ENCODE measurements around the gene KRT33A. TPM values are rescaled to one million over a fixed set of nuclear protein-coding genes. Genes with fewer than 3 reads are reported as not detected.
"Not testable (repeated sequence)": the region's sequence is repeated elsewhere in the genome, so short reads cannot be mapped to it uniquely, and the experiment has no call there.

Gene KRT33A
- not detected in 2 replicates for total RNA-seq (2014; rRNA removed; shearing (Covaris generic))
- polyA plus RNA-seq (2014; cell fraction: nucleus; rRNA removed), result not detected in 2 replicates

DNA sequence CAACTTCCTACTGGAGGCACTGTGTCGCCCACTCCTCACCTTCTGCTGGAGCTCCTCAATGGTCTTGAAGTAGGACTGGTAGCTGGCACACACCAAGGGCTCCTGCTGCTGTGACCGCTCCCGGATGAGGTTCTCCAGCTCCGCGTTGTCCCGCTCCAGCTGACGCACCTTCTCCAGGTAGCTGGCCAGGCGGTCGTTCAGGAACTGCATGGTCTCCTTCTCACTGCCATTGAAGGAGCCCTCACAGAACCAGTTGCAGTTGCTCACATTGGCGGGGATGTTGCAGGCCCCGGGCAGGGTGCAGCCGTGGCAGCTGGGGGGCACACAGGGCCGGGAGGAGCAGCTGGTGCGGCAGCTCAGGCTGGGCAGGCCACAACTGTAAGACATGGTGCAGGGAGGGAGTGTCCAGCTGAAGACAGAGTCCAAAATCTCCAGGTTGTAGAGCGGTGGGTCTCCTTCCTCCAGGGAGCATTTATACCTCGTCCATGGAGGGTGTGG lies at the start of gene KRT33A:
TSS of gene KRT33A (minus strand) at position 448 of the 498 bp plus-strand sequence. CDS start at position 387, 61 bp downstream.
- not testable (repeated sequence) for DNase-seq (ENCODE audit: extremely low read depth, low read depth)

DNA sequence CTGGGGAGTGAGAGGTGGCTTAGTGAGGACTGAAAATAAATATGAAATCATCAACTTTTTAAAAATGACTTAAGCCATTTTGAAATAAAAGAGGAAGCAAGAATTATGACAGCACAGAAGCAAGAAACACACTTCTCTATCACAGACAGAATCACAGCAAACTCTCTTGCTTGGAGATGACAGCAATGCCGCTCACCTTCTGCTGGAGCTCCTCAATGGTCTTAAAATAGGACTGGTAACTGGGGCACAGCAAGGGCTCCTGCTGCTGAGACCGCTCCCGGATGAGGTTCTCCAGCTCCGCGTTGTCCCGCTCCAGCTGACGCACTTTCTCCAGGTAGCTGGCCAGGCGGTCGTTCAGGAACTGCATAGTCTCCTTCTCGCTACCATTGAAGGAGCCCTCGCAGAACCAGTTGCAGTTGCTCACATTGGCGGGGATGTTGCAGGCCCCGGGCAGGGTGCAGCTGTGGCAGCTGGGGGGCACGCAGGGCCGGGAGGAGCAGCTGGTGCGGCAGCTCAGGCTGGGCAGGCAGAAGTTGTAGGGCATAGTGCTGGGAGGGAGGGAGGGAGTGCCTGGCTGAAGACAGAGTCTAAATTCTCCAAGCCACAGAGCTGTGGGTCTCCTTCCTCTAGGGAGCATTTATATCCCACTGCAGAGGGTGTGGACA lies 46.5 kb upstream of the KRT33A start, which contains the start of gene KRT31:
TSS of gene KRT31 (minus strand) at position 613 of the 665 bp plus-strand sequence. CDS start at position 544, 69 bp downstream.
- no peak for DNase-seq (ENCODE audit: extremely low read depth, low read depth)

- no peak for DNase-seq (ENCODE audit: extremely low read depth, low read depth)
Measured at GRCh38 chr17:41396340-41396739, 45.7 kb upstream of the KRT33A start.

DNA sequence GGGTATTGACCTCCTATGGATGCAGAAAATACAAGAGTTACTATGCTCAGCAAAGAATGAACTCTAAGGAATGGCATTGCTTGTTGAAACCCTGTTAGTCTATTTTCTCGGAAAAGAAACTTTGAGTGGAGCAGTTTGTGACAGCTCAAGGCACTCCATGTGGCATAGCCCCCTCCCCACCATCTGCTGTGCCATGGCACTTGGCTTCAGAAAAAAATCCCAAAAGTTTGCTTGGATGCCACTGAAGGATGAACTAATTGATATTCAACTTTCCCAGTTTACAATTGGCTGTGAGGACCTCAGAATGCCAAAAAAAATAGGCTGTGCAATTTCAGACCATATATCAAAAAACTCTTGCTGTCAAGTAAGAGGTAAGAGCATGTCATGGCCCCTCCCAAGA lies 45.0 kb upstream of the KRT33A start:
- no peak for DNase-seq (ENCODE audit: extremely low read depth, low read depth)

DNA sequence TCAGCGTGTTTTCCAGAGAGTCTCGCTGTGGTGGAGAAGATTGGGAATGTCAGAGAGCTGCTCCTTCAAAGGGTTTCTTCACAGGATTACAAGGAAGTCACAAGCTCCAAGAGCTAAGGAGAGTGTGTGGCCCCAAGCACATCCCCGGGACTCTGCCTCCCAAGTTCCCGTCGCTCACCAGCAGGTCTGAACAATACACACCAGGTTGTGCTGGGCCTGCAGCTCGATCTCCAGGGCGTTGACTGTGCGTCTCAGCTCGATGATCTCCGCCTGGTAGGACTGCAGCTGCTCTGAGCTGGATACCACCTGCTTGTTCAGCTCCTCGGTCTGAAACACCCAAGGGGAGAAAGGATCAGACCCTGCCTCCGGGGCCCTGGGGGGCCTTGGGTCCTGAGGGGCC lies 44.4 kb upstream of the KRT33A start:
- DNase-seq (ENCODE audit: extremely low read depth, low read depth), result not testable (repeated sequence)

DNA sequence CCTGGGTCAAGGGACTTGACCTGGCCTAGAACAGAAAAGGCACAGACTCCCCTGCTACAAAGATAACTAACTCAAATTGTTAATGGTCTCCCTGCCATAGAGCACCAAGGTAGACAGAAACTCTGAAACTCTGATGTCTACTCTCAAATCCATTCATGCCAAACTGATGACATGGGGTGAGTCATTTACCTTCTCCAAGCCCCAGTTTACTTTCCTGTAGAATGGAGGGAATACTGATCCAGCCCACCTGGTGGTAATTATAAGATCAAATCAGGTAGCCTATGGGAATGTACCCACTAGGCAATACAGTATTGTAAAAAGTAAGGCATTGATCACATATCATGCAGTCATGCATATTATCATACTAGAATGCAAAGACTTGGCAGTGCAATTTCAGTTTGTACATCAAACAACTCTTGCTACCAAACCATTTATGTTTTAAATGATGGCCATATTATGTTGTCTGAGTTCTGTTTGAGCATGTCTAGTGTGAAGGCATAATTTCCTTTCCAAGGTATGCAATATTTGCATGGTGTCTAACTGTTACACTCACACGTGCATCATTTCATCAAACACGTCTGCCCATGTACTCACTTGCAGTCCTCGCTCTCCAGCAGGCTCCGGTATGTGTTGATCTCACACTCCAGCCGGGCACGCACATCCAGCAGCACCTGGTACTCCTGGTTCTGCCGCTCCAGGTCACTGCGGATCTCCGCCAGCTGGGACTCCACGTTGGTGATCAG lies 43.8 kb upstream of the KRT33A start:
- DNase-seq (ENCODE audit: extremely low read depth, low read depth), result no peak

- DNase-seq (ENCODE audit: extremely low read depth, low read depth), result no peak
Measured at GRCh38 chr17:41393826-41394225, 43.2 kb upstream of the KRT33A start.

DNA sequence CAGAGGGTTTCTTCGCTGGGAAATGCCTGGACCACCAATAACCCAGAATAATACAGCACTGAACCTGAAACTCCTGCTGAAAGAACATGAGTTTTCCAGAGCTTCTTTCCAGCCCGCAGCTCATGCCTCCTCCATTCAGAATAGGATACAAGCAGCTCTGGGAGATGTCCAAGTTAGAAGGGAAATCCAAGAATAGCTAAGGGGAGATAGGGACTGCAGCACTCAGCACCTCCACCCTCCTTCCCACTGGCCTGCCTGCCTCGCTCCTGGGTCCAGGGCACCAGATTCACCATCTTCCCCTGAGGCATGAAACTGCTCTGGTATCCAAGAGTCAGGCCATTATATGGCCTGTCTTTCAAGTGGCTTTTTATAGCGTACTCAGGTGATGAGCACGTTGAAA lies 42.7 kb upstream of the KRT33A start:
- DNase-seq (ENCODE audit: extremely low read depth, low read depth), result no peak

DNA sequence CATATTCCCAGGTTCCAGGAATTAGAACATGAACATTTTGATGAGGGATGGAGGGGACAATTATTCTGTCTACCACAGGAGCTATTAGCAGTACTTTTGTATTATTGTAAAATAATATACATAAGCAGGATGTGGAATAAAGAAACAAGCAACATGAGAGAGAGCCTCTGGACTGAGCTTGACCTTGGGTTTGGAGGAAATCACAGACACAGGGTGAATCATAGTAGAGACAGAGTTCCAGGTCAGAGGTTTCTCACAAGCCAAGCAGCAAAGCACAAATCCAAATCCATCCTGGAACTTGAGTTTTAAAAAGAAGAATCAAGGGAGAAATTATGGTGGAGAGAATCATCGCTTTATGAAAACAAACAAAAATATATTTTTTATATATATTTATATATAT lies 41.6 kb upstream of the KRT33A start:
- DNase-seq (ENCODE audit: extremely low read depth, low read depth), result no peak

GRCh38 chr17:41391535-41391934 lies 40.9 kb upstream of the KRT33A start:
- DNase-seq (ENCODE audit: extremely low read depth, low read depth), result no peak

DNA sequence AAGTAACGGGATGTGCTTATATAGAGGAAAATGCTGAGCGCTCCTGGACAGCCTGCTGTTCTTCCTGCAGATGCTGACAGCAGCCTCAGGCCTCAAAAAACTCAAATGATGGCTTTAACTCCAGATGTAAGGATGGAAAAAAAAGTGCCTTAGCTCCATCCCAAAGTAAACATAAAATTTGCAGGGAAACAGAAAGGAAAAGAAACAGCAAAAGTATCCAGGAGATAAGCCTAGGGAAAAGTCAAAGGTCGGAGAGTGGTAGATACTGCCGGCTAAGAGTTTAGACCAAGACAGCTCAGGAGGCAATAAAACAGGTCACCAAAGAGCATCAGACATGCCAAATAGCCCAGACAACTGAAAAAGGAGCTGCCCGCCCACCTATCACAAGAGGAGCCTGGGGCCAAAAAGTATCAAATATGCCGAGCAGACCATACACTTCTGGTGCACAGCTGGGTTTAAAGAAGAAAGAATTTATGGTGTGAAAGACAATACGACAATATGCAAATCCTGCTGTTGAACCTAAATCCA lies 39.8 kb upstream of the KRT33A start:
- DNase-seq (ENCODE audit: extremely low read depth, low read depth), result no peak

GRCh38 chr17:41387670-41388069 lies 37.0 kb upstream of the KRT33A start:
- DNase-seq (ENCODE audit: extremely low read depth, low read depth), result no peak

- no peak for DNase-seq (ENCODE audit: extremely low read depth, low read depth)
Measured at GRCh38 chr17:41386227-41386626, 35.6 kb upstream of the KRT33A start.

- no peak for DNase-seq (ENCODE audit: extremely low read depth, low read depth)
Measured at GRCh38 chr17:41383690-41384089, 33.1 kb upstream of the KRT33A start.

GRCh38 chr17:41382394-41382793 lies 31.8 kb upstream of the KRT33A start:
- DNase-seq (ENCODE audit: extremely low read depth, low read depth), result no peak

DNA sequence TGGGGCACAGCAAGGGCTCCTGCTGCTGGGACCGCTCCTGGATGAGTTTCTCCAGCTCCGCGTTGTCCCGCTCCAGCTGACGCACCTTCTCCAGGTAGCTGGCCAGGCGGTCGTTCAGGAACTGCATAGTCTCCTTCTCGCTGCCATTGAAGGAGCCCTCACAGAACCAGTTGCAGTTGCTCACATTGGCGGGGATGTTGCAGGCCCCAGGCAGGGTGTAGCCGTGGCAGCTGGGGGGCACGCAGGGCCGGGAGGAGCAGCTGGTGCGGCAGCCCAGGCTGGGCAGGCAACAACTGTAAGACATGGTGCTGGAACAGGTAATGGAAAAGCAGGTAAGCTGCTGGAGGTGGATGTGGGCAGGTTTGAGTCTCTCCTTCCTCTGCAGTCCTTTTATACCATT lies 31.3 kb upstream of the KRT33A start, which contains the start of gene KRT34:
TSS of gene KRT34 (minus strand) at position 364 of the 400 bp plus-strand sequence. CDS start at position 304, 60 bp downstream.
- not testable (repeated sequence) for DNase-seq (ENCODE audit: extremely low read depth, low read depth)

- peak; percentile 26 for DNase-seq (ENCODE audit: extremely low read depth, low read depth)
Measured at GRCh38 chr17:41380091-41380490, 29.5 kb upstream of the KRT33A start.

DNA sequence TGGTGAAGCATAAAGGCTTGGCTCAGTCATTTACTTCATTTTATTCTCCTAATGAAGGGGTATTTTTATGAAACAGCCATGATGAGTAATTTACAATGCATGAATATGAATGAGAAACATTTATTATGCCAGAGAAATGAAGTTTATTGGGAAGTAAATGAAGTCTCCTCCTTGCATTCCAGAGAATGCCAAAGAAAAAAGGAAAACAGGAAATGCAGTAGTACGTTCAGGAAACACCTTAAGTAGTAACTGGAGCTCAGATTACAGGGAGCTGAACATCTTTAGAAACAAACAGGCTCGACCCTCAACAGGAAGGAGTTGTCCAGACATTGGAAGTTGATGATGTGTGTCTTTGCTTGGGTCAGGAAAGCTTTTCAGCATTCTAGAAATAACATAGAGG lies 26.9 kb upstream of the KRT33A start:
- no peak for DNase-seq (ENCODE audit: extremely low read depth, low read depth)

DNA sequence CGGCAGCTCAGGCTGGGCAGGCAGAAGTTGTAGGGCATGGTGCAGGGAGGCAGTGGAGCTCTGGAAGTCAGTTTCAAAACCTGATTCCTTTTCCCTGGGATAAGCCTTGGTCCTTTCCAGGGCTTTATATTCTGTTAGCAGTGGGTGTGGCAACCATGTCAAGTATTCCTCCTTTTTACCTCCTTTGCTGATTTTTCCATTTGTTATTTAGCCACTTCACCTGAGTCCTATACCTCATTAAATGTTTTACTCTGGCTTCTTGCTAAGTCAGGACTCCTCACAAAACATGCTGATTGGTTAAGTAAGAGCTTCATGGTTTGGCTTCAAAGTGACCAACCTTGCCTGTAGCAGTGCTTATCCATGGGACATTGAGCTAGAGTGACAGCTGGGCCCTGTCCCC lies 19.1 kb upstream of the KRT33A start, which contains the start of gene KRT33B:
TSS of gene KRT33B (minus strand) at position 101 of the 400 bp plus-strand sequence. CDS start at position 38, 63 bp downstream.
- DNase-seq (ENCODE audit: extremely low read depth, low read depth), result no peak

GRCh38 chr17:41369023-41369422 lies 18.4 kb upstream of the KRT33A start:
- no peak for DNase-seq (ENCODE audit: extremely low read depth, low read depth)

DNA sequence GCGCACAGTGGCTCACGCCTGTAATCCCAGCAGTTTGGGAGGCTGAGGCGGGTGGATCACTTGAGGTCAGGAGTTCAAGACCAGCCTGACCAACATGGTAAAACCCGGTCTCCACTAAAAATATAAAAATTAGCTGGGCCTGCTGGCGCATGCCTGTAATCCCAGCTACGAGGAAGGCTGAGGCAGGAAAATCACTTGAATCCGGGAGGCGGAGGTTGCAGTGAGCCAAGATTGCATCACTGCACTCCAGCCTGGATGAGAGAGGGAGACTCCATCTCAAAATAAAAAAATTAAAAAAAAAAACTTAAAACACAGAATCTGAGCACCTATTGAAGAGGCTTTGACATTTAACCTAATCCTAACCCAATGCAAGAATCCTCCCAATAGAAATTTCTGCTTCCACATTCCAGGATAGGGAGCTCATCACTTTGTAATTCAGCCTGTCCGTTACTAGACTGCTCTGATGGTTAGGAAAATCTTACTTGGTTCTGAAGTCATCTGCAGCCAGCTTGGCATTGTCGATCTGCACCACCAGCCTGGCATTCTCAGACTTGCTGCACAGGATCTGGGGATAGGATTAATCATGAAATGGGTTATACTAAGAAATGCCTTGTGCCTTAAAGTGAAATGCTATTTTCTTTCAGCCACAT lies 16.9 kb upstream of the KRT33A start:
- no peak for DNase-seq (ENCODE audit: extremely low read depth, low read depth)
